Ureter (tissue), 1 donor: ENCODE results near the gene MEP1A. TPM values are rescaled to one million over a fixed set of nuclear protein-coding genes. Genes with fewer than 3 reads are reported as not detected.
"Not testable (repeated sequence)": the region's sequence is repeated elsewhere in the genome, so short reads cannot be mapped to it uniquely, and the experiment has no call there.

Experiments
- DNase-seq: peaks from one replicate; pipeline ENCODE4 v3.0.0-alpha.2; 2020; ENCODE audit warnings: low spot score
- total RNA-seq: library from RNA; stranded (reverse); gene quantifications from one replicate; pipeline ENCODE4 v1.2.4, GENCODE V29; 2023
- donor health status: DM: yes; HTN: yes; CAD: no.

The MEP1A gene, protein sequence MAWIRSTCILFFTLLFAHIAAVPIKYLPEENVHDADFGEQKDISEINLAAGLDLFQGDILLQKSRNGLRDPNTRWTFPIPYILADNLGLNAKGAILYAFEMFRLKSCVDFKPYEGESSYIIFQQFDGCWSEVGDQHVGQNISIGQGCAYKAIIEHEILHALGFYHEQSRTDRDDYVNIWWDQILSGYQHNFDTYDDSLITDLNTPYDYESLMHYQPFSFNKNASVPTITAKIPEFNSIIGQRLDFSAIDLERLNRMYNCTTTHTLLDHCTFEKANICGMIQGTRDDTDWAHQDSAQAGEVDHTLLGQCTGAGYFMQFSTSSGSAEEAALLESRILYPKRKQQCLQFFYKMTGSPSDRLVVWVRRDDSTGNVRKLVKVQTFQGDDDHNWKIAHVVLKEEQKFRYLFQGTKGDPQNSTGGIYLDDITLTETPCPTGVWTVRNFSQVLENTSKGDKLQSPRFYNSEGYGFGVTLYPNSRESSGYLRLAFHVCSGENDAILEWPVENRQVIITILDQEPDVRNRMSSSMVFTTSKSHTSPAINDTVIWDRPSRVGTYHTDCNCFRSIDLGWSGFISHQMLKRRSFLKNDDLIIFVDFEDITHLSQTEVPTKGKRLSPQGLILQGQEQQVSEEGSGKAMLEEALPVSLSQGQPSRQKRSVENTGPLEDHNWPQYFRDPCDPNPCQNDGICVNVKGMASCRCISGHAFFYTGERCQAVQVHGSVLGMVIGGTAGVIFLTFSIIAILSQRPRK
- total RNA-seq: not detected

GRCh38 chr6:46793138-46793537 is at the start of gene MEP1A:
Gene MEP1A, plus strand, starts transcription at chr6:46793389. Its CDS starts 10 bp downstream, at chr6:46793399.
- DNase-seq: no peak

DNA sequence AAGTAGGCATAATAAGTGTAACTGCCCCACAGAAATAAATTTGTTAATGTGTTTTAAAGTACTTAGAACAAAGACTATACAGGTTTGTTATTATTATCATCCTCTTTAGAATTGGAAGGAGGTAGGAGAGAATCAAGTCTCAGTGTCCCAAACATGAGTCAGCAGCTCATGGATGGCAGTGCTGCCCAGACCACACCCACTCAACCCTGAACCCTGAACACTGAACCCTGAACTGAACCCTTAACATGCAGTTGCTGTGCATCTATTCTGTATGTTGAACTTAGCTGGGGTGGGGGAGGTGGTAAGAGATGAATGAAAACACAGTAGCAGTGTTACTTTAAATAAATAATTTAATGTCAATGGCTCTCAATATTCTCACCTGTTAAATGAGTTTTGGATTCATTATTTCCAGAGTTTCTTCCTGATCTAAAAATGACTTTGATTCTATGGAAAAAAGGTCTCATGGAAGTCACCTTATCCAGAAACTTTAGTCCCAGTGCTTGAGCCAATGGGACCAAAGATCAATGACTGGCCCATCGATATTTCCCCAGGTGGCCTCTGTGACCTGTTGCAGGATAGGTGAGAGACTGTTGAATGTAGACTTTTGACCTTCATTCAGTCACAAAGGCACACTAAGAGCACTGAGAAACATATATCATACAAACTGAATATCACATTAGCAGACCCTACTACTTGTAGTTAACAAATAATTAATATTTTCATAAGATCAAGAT is 49.6 kb upstream of the MEP1A start:
- no peak for DNase-seq

DNA sequence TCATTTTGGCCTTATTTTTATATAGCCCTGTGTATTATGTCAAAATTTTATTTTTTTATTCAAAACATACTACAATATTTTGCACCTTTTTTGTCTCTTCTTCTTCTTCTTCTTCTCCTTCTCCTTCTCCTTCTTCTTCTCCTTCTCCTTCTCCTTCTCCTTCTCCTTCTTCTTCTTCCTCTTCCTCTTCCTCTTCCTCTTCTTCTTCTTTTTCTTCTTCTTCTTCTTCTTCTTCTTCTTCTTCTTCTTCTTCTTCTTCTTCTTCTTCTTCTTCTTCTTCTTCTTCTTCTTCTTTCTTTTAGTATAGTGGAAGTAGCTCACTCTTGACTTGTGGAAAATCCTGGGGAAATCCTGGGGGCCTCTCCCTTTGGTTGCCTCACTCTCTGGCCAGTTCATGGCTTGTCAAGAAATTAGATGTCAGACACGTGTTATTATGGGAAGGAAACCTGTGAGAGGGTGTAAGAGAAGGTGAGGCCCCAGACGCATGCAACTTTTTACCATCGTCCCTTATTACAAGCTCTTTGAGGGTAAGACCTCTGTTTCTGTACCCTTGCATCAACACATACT is 48.9 kb upstream of the MEP1A start:
- not testable (repeated sequence) for DNase-seq

- no peak for DNase-seq
These were observed 47.2 kb upstream of the MEP1A start for GRCh38 chr6:46745973-46746372.

DNA sequence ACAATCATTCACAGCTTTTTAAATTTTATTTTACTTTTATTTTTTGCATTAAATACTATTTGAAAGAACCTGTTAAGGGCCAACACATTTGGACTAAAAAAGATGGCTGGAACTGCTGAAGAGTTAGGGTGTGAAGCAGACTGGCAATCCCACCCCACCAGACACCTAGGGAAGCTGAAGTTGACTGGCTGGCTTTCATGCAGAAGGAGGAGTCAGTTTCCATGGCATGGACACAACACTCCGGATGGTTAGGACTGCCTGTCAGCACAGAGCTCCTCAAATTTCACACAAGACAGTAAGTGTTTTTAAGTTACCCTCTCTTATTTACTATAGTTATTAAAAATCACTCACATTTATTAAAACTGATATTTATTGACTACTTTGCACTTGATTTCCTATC is 46.5 kb upstream of the MEP1A start, which contains the start of gene ANKRD66:
ANKRD66 (plus strand) TSS at position 238 of the 400 bp plus-strand sequence. CDS start 5,016 bp downstream, outside the sequence.
- DNase-seq: no peak

DNA sequence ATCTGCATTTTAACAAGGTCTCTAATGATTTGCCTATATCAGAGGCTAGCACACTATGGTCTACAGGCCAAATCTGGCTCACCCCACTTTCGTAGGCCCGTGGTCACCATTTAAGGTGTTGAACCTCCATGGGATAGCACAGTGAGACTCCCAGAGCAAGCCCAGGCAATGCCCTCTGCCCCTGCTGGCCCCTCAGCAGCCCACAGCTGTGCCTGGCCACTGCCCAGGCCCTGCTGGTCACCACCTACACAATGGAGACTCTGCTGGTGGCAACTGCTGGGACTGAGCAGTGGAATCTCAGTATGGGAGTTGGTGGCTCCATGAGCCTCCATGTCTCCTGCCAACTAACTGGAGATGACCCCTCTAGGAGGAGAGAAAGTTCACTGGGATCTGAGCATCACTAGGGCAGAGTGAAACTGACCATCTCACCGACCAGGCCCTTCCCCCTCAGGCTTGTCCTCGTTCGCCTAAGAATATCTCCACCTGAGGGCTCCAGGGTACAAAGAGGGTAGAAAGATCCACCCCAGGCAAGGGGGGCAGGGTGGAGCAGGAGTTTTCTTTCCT is 44.2 kb upstream of the MEP1A start:
- DNase-seq: no peak

- no peak for DNase-seq
These were observed 43.5 kb upstream of the MEP1A start for GRCh38 chr6:46749731-46750130.

- DNase-seq: no peak
These were observed 41.5 kb upstream of the MEP1A start for GRCh38 chr6:46751658-46752057.

- no peak for DNase-seq
These were observed 37.3 kb upstream of the MEP1A start for GRCh38 chr6:46755865-46756264.

GRCh38 chr6:46756469-46757213 is 36.5 kb upstream of the MEP1A start:
- DNase-seq: no peak

DNA sequence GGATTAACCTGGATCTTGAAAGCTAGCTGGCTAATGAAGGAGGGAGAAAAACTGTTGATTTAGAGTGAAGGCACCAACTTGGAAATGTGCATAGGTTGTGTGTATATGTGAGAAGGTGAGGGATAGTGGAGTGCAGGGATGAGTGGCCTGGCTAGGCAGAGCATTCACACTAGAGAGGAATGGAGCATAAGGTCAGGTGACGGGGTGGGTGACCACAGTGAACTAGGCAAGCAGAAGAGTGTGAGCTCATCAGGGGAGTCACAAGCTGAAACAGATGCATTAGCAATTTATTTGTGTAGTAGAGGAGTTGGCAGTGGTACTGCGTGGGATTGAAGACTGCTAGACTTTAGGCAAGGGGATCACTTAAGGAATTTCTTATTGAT is 36.0 kb upstream of the MEP1A start:
- no peak for DNase-seq

DNA sequence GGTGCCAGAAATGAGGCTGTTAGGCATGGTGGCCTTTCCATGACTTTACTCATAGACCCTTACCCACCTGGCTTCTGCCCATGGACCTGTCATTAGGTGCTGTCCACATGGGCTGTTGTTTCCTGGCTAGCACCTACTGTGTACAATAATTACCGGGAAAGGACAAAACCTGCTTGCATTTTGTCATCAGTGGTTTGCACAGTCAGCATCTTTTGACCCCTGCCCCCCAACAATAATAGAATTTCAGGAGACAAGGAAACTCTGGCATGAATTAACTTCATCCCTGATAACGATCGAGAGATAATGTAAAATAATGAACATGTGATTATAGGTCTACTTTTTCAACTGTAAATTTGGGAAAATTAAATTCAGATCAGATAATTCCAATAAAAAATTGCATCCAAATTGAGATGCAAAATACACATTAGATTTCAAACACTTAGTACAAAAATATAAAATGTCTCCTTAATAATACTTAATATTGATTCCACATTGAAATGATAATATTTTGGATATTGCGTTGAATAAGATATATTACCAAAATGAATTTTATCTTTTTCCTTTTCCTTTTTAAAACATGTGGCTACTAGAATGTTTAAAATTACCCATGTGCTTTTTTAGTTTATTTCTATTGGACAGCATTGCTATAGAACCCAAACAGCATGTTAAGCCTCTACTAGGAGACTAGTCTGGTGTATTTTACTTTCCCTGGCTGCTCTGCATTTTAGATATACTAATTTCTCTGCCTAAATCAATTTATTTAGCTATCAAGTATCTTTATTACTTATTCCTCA is 34.0 kb upstream of the MEP1A start:
- DNase-seq: no peak

DNA sequence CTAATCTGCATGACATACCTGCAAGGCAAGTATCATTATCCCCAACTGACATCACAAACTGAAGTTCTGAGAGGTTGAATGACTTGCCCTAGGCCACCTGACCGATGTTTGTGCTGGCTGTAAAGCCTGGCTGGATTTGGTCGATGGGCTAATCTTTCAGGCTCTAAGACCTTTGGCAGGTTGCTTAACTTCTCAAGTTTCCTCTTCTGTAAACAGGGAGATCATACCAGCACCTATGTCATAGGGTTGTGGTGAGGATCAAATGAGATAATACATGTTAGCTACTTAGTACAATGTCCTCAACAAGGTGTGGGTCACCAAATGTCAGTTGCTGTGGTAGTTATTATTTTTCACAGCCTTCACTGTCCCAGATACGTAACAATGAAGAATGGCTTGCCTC is 32.3 kb upstream of the MEP1A start:
- no peak for DNase-seq

DNA sequence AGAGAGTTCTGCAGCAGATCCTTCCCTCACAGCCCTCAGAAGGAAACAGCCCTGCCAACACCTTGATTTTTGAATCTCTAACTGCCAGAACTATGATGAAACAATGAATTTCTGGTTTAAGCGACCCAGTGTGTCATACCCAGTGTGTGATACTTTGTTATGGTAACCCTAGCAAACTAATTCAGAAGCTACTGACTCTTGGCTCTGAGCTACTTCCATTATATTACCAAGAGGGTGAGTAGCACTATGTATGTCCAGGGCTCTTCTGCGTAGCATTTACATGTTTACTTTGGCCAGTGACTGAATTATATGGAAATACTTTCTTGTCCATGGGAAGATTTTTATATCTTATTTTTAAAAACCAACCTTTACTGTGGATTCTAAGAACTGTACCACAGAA is 29.7 kb upstream of the MEP1A start:
- no peak for DNase-seq

GRCh38 chr6:46764280-46764679 is 28.9 kb upstream of the MEP1A start:
- not testable (repeated sequence) for DNase-seq

DNA sequence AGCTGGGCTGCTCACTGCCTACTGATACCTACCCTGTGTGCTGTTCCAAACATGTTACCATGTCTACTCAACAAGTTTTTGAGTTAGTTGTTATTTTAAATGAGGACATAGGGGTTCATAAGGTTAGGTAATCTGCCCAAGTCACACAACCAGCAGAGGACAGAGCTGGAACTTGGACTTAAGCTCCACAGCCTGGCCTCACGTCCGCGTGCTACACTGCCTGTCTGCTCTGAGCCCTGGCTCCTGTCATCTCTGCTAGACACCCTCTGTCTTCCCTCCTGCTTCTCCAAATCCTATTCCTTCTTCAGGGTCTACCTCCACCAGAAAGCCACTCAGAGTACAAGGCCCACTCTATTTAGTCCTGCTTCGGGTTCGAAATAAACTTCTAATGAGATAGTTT is 28.2 kb upstream of the MEP1A start:
- DNase-seq: no peak

GRCh38 chr6:46772016-46772415 is 21.2 kb upstream of the MEP1A start:
- DNase-seq: no peak

- no peak for DNase-seq
These were observed 20.4 kb upstream of the MEP1A start for GRCh38 chr6:46772762-46773161.

DNA sequence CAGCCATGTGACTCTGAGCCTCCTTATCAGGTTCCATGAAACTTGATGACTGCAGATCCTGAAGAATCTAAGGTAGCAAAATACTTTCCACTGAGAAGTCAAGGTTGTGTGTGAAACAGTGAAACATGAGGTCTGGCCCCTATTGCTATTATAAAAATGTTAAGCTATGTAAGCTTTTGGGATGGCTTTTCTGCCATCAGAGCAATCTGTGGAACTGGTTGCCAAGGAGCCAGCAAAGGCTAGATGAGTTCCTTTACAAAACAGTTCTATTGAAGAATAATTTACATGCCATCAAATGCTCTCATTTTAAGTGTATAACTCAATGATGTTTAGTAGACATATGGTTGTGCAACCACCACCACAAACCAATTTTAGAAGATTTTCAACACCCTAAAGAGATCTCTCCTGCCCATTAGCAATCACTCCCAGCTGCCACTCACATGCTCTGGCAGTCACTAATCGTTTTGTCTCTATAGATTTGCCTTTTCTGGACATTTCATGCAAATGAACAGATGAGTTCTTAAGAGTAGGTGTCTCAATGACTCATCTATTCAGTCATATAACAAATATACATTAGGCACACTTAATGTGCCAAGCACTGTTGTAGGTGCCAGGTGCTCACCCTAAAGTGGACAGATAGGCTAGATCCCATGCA is 19.9 kb upstream of the MEP1A start:
- DNase-seq: no peak

- not testable (repeated sequence) for DNase-seq
These were observed 18.5 kb upstream of the MEP1A start for GRCh38 chr6:46774736-46775135.
